22Rv1 (cell line): ENCODE measurements around the gene NAA20.
A peak's percentile ranks its signal among the peaks of the same experiment; 100 is the strongest.

Source experiments
- H3K27ac ChIP-seq: fragments of 450-650 bp; 2 replicates; pipeline ENCODE4 v1.5.1; 2017
- ZFX ChIP-seq: fragments of 450-650 bp; IDR thresholded peaks from 2 replicates; pipeline ENCODE4 v1.6.1; 2017; ENCODE audit warnings: antibody characterized with exemption, borderline replicate concordance
- TF ChIP-seq, protein P1 (sequence below): fragments of 450-650 bp; IDR thresholded peaks from 2 replicates; pipeline ENCODE4 v1.5.1; 2017; ENCODE audit warnings: mild to moderate bottlenecking

Gene NAA20

DNA sequence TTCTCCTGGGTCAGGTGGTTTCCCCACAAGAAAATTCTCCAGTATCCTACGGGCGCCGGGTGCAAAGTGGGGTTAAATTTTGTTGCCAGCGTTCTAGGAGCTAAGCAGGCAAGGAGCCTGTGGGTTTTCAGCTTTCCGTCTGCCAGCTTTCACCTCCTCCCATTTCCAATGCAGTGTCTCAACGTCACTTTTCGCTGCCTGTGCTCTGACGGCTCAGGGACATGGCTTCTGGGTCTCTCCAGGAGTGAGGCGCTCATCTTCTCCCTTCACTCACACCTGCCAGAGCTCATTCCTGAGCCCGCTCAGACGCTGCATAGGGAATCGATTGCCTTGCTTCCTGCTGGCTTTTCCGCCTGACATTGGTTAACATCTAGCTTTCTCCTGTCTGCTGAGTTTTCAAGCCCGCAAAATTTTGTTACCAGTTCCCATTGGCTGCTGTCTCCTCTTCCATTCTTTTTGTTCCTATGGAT is 7.3 kb upstream of the NAA20 start:
- H3K27ac ChIP-seq: no peak overlapping the region
- no peak for TF ChIP-seq ZFX
- TF ChIP-seq, protein P1, sequence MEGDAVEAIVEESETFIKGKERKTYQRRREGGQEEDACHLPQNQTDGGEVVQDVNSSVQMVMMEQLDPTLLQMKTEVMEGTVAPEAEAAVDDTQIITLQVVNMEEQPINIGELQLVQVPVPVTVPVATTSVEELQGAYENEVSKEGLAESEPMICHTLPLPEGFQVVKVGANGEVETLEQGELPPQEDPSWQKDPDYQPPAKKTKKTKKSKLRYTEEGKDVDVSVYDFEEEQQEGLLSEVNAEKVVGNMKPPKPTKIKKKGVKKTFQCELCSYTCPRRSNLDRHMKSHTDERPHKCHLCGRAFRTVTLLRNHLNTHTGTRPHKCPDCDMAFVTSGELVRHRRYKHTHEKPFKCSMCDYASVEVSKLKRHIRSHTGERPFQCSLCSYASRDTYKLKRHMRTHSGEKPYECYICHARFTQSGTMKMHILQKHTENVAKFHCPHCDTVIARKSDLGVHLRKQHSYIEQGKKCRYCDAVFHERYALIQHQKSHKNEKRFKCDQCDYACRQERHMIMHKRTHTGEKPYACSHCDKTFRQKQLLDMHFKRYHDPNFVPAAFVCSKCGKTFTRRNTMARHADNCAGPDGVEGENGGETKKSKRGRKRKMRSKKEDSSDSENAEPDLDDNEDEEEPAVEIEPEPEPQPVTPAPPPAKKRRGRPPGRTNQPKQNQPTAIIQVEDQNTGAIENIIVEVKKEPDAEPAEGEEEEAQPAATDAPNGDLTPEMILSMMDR: no peak

DNA sequence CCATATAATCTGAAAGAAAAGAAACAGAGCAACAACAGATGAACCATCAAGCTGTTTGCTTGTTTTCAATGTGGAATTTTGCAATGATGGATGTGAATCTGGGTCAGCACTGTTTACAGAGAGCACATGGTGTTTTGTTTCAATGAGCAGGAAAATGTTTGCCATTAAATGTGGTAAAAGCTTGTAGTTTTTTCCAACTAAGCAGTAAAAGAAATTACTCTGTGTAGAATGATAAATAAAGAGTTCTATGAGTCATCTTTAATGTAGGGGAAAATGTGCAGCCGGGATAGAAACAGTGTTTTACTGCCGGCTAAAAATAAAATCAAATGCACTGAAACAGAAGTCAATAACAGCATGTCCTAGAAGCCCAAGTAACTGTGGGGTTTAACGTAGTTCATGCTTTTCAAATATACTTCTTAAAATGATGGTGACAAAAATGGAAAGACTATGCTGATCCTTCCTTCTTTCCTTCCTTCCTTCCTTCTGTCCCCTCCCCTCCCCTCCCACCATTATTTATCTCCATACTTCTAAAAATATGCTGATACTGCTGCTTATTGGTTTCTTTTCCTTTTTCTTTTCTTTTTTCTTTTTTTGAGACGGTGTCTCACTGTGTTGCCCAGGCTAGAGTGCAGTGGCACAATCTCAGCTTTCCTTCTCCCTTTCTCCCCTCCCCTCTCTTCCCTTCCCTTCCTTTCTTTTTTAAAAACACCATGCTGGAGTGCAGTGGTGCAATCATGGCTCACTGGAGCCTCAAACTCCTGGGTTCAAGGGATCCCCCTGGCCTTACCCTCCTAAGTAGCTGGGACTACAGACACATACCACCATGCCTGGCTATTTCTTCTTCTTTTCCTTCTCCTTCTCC is 6.3 kb upstream of the NAA20 start:
- H3K27ac ChIP-seq: peak overlapping the region; percentile 17; the same call in 1 of the 2 replicates
- TF ChIP-seq ZFX: no peak
- TF ChIP-seq, protein P1: no peak

DNA sequence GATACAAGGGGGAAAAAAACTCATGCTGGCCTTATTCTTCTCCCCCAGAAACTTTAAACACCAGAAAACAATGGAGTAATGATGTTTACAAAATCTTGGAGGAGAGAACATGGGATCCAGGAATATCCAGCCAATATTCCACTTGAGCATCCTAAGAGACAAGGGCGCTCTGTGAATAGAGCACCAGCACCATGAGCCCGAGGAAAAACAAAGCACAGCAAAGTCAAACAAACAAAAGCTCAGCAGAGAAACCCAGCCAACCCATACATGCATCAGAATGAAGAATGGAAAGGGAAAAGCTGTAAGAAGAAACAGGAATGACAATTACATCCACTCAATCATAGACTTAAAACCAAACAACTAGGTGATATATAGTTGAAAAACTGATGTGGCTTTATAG is 4.6 kb upstream of the NAA20 start:
- TF ChIP-seq ZFX: no peak
- TF ChIP-seq, protein P1: no peak
- H3K27ac ChIP-seq: no peak overlapping the region

DNA sequence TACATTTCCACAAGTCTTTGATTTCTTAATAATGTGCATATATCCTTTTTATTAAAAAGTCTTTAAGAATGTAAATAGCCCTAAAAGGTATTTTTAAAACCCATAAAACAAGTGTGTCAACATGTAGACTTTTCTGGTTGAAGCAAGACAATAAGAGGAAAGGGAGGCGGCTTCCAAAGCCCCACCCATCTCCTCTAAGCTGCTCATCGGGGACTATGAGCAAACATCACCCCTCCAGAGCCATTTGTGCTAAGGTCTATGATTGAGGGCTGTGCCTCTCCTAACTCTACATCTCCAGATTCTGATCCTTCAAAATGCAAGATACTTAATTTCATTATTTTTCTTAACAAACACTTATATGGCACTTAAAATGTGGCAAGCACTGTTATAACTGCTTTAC is 2.5 kb upstream of the NAA20 start:
- H3K27ac ChIP-seq: no peak overlapping the region

DNA sequence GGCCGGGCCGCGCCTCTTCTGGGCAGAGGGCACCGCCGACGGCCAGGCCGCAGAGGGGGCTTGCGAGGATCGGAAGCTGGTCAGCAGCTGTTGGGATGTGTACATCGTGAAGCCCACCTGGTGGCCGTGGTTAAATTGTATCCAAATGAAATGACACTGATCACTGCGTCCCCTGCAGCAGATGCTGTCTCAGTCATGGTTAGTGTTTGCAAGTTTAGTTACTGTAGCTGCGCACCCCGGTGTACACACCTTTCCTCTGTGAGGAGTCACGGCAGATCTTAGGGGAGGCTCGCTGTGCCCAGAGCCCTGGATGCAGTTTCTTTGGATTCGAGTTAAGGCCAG is 653 bp downstream of the NAA20 start:
- no peak for TF ChIP-seq ZFX
- TF ChIP-seq, protein P1: no peak
- H3K27ac ChIP-seq: peak overlapping the region; percentile 77

More for the DNA sequence above, 2.5 kb upstream of the NAA20 start:
- TF ChIP-seq ZFX: no peak
- TF ChIP-seq, protein P1: no peak

DNA sequence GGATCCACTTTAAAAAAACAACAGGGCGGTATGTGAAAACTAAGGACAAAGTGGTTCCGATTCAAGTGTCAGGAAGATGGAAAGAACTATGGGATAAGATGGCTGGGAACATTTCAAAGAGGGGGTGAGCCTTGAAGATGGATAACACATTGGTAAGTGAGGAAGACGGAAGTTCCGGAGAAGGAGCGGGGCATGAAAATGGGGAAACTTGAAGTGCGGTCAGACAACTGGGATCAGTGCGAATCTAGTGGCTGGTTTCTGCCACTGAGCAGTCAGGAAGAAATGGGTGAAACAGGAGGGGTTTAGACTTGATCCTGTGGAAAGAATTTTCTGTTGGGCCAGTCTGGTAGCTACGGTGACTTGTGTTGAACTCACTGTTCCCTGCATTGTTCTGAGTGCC is 1.2 kb downstream of the NAA20 start:
- TF ChIP-seq, protein P1: no peak
- no peak for TF ChIP-seq ZFX
- peak overlapping the region; percentile 26; the same call in 1 of the 2 replicates for H3K27ac ChIP-seq

DNA sequence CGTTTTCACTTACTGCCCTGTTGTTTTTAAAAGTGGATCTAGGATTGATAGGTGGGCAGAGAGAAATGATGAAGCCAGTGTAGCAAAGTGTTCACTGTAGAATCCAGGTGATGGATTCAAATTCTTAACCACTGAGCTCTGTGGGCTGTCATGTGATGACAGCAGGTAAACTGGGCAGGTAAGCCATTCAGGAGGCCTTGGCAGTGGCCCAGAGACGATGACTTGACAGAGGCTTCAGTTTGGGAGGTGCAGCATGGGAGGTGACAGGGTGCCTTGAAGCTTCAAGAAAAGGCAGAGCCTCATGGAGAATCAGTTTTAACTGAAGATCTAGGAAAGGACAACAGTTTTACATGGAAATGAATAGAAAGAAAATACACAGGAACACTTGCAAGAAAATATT is 2.0 kb downstream of the NAA20 start:
- TF ChIP-seq, protein P1: no peak
- no peak for TF ChIP-seq ZFX
- H3K27ac ChIP-seq: peak overlapping the region; percentile 26
